Activated CD4-positive, CD25-positive, alpha-beta regulatory T cell (primary cell): ENCODE results near the gene ADIPOR2.

Experiments used
- DNase-seq, 4 experiments: peaks; one replicate each; lab custom pipeline; 2025; lab: John Stamatoyannopoulos, UW

Gene ADIPOR2

DNA sequence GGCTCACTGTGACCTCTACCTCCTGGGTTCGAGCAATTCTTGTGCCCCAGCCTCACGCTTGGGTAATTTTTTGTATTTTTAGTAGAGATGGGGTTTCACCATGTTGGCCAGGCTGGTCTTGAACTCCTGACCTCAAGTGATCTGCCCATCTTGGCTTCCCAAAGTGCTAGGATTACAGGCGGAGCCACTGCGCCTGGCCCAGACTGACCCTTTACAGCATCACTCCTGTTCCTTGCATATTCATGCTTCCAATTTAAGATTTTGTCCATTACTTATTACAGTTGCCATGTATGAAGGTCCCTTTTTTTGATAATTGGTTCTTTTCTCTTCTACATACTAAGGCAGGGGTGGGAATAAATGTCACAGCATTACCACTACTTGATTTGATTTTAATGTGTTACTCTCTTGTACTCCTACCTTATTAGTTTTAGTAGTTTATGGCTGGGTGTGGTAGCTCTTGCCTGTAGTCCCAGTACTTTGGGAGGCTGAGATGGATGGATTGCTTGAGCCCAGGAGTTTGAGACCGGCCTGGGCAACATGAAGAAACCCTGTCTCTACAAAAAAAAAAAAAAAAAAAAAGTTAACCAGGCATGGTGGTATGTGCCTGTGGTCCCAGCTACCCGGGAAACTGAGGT, 46.9 kb downstream of the ADIPOR2 start:
- DNase-seq: no peak

DNA sequence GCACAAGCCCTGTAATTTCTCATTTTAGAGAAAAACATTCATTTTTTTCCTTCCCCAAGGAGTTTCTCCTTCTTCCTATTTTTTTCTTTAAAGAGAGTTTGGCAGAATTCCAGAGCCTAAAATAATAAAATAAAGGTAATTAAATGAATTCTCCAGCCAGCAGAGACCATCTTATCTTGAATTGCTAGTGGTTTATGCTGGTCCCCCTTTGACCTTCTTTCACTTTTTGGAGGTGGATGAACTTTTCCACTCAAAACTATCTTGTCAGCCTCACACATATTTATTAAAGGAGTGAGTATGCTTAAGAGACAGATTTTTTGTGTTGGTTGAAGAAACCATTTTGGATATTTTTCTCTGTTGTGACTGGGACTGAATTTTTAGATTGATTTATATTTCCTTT, 47.6 kb downstream of the ADIPOR2 start:
- DNase-seq: no peak

DNA sequence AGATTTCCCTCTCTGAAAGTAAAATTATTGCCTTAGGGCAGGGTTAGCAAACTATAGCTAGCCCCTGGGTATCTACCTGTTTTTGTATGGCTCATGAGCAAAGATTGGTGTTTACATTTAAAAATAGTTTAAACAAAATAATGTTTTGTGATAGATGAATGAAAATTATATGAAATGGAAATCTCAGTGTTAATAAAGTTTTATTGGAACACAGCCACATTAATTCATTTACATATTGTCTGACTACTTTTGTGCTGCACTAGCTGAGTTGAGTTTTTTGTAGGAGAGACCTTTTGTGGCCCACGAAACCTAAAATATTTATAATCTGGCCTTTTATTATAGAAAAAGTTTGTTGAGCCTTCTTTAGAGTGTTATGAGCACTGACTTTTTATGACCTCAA, 48.5 kb downstream of the ADIPOR2 start:
- no peak for DNase-seq

DNA sequence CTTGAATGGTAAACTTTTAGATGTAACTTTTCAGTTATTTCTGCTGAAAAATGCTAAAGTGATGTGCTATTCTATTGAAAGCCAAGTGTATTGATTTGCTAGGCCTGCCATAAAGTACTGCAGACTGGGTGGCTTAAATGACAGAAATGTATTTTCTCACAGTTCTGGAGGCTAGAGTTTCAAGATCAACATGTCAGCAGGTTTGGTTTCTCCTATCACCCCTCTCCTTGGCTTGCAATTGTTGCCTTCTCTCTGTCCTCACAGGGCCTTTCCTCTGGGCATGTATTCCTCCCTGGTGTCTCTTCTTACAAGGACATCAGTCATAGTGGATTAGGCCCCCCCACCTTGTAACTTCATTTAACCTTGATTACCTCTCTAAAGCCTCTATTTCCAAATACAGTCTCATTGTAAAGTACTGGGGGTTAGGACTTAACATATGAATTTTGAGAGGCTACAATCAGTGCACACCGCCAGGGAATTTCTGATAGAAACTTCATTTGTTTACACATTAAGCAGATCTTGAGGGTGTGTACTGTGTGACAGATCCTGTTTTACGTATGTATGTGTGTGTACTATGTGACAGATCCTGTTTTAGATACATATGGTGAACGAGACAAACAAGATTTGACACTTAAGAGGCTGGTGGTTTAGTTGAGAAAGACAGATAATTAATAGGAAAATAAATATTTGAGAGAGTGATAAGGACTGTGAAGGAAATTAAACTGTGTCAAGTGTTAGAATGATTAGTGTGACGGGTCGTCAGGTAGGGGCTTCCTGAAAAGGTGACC, 49.5 kb downstream of the ADIPOR2 start:
- no peak for DNase-seq

DNA sequence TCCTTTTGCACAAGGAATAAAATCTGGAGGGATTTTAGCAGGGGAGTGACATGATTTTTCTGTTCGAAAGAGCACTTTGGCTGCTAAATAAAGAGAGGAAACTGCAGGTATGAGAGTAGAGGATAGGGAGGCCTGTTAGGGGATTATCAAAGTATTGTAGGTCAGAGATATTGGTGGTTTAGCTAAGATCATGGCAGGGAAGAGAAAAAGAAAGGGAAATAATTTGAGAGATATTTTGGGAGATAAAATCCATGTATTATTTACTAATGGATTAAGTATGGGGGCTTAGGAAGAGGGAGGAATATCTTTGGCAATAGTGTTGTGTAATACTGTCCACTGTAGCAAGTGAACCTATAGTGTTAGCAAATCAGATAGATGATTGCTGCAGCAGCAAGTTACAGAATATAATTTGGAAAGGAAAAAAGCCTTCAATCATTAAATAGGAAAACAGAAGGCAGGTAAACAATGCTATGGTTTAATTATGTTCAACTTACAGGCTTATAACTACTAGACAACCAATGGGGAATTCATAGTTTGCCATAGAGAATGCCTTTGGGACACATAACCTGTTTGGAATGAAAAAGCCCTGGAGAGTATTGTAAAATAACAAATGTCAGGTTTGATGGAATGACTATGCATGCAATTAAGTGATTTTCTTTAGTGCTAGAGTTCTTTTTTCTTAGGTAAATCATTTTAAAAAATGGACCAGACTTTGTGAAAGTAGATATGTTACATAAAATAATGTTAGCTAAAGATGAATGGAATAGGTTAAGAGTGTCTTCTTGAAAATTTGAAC, 50.5 kb downstream of the ADIPOR2 start:
- no peak for DNase-seq

- DNase-seq: no peak
Measured at GRCh38 chr12:1744932-1745331, 54.1 kb downstream of the ADIPOR2 start.

GRCh38 chr12:1747609-1748008, 56.7 kb downstream of the ADIPOR2 start:
- DNase-seq: no peak

GRCh38 chr12:1749019-1749418, 58.1 kb downstream of the ADIPOR2 start:
- no peak for DNase-seq

DNA sequence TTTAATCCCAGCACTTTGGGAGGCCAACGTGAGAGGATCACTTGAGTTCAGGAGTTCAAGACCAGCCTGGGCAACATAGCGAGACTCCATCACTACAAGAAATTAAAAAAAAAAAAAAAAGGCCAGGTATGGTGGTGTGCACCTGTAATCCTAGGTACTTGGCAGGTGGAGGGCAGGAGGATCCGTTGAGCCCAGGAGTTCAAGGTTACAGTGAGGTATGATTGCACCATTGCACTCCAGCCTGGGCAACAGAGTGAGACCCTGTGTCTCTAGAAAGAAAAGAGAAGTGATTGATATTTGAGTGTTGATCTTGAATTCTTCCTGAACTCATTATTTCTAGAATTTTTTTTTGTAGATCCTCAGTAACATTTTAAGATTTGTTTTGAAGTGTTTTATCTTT, 59.4 kb downstream of the ADIPOR2 start:
- no peak for DNase-seq

DNA sequence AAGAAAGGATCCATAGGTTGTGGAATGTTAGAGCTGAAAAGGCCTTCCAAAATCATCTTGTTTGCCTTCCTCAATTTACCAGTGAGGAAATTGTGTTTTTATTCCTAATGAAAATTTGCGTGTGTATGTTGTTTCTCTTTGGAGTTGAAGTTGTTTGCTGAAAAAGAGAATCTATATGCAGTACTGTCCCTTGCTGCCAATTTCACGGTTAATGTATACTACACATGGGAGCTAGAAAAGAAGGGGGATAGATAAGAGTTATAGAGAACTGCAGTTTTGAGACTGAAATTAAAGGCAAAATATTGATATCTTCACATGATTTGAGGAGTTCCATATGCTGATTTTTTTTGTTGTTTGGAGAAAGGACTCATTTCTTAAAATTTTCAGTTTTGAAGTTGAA, 67.5 kb downstream of the ADIPOR2 start:
- DNase-seq: no peak

DNA sequence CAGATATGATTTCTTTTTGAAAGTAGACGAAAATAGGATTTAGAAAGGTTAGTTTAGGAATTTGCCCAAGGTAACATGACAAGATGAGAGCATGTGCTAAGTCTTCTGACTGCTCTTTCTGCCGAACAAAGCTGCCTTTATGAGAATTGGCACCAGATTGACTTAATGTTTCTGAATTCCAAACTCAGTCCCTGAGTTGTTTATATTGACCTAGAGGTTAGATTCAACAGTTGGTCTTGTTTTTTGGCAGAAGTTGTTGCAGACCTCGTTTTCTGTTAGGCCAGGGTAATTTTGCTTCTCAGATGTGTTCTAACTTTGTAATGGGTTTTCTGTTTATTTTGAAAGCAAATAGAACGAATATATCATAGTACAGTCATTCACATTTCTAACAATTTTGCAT, 68.0 kb downstream of the ADIPOR2 start:
- no peak for DNase-seq

GRCh38 chr12:1760566-1761382, 69.9 kb downstream of the ADIPOR2 start:
- DNase-seq: no peak

DNA sequence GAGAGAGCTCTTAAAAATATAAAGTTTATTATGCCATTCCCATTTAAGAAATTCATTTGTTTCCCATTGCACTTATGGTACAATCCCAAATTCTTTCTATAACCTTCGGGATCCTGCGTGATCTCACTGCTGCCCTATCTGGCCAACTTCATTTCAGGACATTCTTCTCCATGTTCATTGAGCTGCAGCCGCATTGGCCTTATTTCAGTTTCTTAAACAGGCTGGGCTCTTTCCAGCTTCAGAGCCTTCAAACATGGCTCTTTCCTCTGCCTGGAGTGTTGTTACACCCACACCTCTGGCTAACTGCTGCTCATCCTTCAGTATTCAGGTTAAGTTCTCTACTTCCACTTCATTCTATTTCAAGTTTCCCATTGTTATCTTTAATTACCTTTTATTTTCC, 71.0 kb downstream of the ADIPOR2 start:
- DNase-seq: no peak

DNA sequence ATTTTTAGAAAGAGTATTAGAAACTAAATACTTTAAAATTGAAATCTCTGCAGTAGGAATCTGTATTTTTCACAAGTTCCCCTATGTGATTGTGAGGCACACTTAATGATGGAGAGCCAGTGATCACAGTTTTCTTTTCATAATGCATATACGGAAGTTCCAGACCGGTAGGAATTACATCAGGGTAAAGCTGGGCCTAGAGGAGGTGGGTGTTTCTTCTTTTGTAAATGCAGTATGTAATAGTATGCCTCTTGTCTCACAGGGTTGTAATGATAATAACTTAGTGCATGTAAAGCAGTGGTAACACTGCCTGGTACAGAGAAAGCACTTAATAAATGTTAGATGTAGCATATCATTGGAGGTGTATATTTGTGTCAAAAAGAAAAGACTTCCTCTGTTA, 72.3 kb downstream of the ADIPOR2 start:
- DNase-seq: no peak

DNA sequence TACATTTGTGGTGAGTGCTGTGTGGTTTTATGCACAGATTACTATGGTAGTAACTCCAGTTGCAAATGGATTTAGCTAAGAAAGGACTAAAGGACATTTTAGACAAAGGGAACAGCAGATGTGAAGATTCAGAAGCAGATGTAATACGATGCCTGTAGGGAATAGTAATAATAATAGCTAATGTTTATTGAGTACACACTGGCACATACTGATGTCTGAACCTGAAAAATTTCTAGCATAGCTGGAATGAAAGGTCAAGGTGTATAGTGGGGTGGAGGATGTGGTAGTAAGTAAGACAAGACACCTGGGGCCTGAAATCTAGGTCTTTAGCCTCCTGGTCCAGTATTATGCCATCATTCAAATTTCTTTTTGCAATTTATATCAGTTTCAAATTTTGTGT, 75.2 kb downstream of the ADIPOR2 start:
- DNase-seq: no peak

GRCh38 chr12:1767407-1768090, 76.7 kb downstream of the ADIPOR2 start:
- no peak for DNase-seq

- no peak for DNase-seq
Measured at GRCh38 chr12:1768615-1769014, 77.7 kb downstream of the ADIPOR2 start.

GRCh38 chr12:1769809-1770494, 79.1 kb downstream of the ADIPOR2 start:
- no peak for DNase-seq

GRCh38 chr12:1773937-1774655, 83.2 kb downstream of the ADIPOR2 start:
- DNase-seq: no peak
